B cell (primary cell): ENCODE results near the gene AK1. TPM values are rescaled to one million over a fixed set of nuclear protein-coding genes. Genes with fewer than 3 reads are reported as not detected.

Source experiments
- ATAC-seq: fragments of 200-7000 bp; cut with Tn5 transposase; one replicate; pipeline ENCODE4 v1.10.0; 2021; ENCODE audit warnings: low read depth, mild to moderate bottlenecking, moderate number of reproducible peaks, moderate library complexity
- CTCF ChIA-PET: fragments of 350-600 bp; sonication (Branson Sonifier 250); formaldehyde crosslinking; loops from one replicate; lab custom pipeline; 2021; ENCODE audit warnings: antibody characterized with exemption, inconsistent platforms; lab: Charles Lee
- POLR2A ChIA-PET: fragments of 350-600 bp; sonication (Branson Sonifier 250); formaldehyde crosslinking; loops from one replicate; lab custom pipeline; 2021; ENCODE audit warnings: antibody characterized with exemption; lab: Charles Lee
- DNase-seq: peaks from one replicate; pipeline ENCODE4 v3.0.0; 2013
- H2AFZ ChIP-seq: 2 replicates; pipeline ENCODE4 v1.6.1; 2012; ENCODE audit warnings: mild to moderate bottlenecking, low read depth, low read length; ENCODE audit not compliant: insufficient read depth, poor library complexity, severe bottlenecking
- H3K27ac ChIP-seq, 2 donors: 1 replicate in 1 of 2; 2 replicates in 1 of 2; pipeline ENCODE4 v1.5.1; 2012 to 2013; ENCODE audit warnings: low read length in 2 of 2, mild to moderate bottlenecking in 2 of 2, moderate library complexity in 1 of 2
- H3K27me3 ChIP-seq, 4 experiments: fragments of 200-600 bp in 1 of 4; sonication (generic) in 1 of 4; replicated peaks in 1 of 4; 1 replicate in 2 of 4; 2 replicates in 2 of 4; pipeline versions ENCODE4 v1.6.1 to v1.7.0; 2013 to 2016; ENCODE audit warnings: low read length in 3 of 4, mild to moderate bottlenecking in 2 of 4, mixed read lengths in 1 of 4, moderate library complexity in 1 of 4; ENCODE audit not compliant: insufficient read depth in 4 of 4, control insufficient read depth in 3 of 4; ENCODE audit errors: control extremely low read depth in 1 of 4
- H3K36me3 ChIP-seq, 2 experiments: replicated peaks in 1 of 2; 1 replicate in 1 of 2; 2 replicates in 1 of 2; pipeline versions ENCODE4 v1.6.1 to v1.7.1; 2013; ENCODE audit warnings: low read length in 1 of 2; ENCODE audit not compliant: insufficient read depth in 2 of 2, control insufficient read depth in 1 of 2; ENCODE audit errors: control extremely low read depth in 1 of 2, extremely low read depth in 1 of 2
- H3K4me1 ChIP-seq, 2 donors: fragments of 200-600 bp in 1 of 2; sonication (generic) in 1 of 2; 1 replicate in 1 of 2; 2 replicates in 1 of 2; pipeline versions ENCODE4 v1.5.1 to v1.6.1; 2013 to 2017; ENCODE audit warnings: low read length in 2 of 2; ENCODE audit not compliant: control insufficient read depth in 2 of 2, insufficient read depth in 2 of 2
- H3K4me2 ChIP-seq: replicated peaks from 2 replicates; pipeline ENCODE3; 2012; ENCODE audit warnings: mild to moderate bottlenecking, low read depth, low read length; ENCODE audit not compliant: poor library complexity, severe bottlenecking
- H3K4me3 ChIP-seq, 5 experiments: fragments of 200-600 bp in 1 of 5; sonication (generic) in 1 of 5; 1 replicate in 3 of 5; 2 replicates in 2 of 5; pipeline versions ENCODE4 v1.5.1 to v1.7.0; 2011 to 2016; ENCODE audit warnings: low read length in 4 of 5, mild to moderate bottlenecking in 4 of 5, low read depth in 2 of 5, control low read depth in 1 of 5, moderate library complexity in 1 of 5; ENCODE audit not compliant: insufficient read depth in 1 of 5; ENCODE audit errors: control extremely low read depth in 1 of 5, extremely low read depth in 1 of 5
- H3K79me2 ChIP-seq: fragments of 200-600 bp; sonication (generic); one replicate; pipeline ENCODE4 v1.6.0; 2016; ENCODE audit warnings: low read length; ENCODE audit not compliant: control insufficient read depth, insufficient read depth
- H3K9ac ChIP-seq: fragments of 200-600 bp; sonication (generic); 2 replicates; pipeline ENCODE4 v1.6.1; 2017; ENCODE audit warnings: mild to moderate bottlenecking, low read length, moderate library complexity
- H3K9me3 ChIP-seq, 3 donors: one replicate each; pipeline versions ENCODE4 v1.6.1 to v1.7.1; 2013; ENCODE audit warnings: low read length in 2 of 3; ENCODE audit not compliant: control insufficient read depth in 2 of 3, insufficient read depth in 1 of 3; ENCODE audit errors: control extremely low read depth in 1 of 3
- H4K20me1 ChIP-seq: 2 replicates; pipeline ENCODE4 v1.6.0; 2012; ENCODE audit warnings: mild to moderate bottlenecking, low read length; ENCODE audit not compliant: insufficient read depth, control insufficient read depth, poor library complexity, severe bottlenecking
- H3K27ac Mint-ChIP-seq: one replicate; pipeline ENCODE4 v1.8.0; 2021; ENCODE audit warnings: mixed read lengths
- H3K27me3 Mint-ChIP-seq: one replicate; pipeline ENCODE4 v1.8.0; 2021; ENCODE audit warnings: mixed read lengths
- H3K4me1 Mint-ChIP-seq: one replicate; pipeline ENCODE4 v1.8.0; 2021; ENCODE audit warnings: mixed read lengths
- H3K4me3 Mint-ChIP-seq: one replicate; pipeline ENCODE4 v1.8.0; 2021; ENCODE audit warnings: mixed read lengths
- H3K9me3 Mint-ChIP-seq: one replicate; pipeline ENCODE4 v1.8.0; 2022; ENCODE audit warnings: mixed read lengths; ENCODE audit not compliant: insufficient read depth
- EZH2 ChIP-seq: IDR thresholded peaks from 2 replicates; pipeline ENCODE4 v1.6.1; 2012; ENCODE audit warnings: borderline replicate concordance, low read depth, mild to moderate bottlenecking, moderate library complexity, low read length; ENCODE audit not compliant: insufficient read depth, poor library complexity, severe bottlenecking
- WGBS: methylation state at CpG from one replicate; pipeline ENCODE4 v1.1.5; 2013; ENCODE audit warnings: missing lambda C conversion rate; ENCODE audit not compliant: insufficient coverage; 5-methylcytosine and 5-hydroxymethylcytosine counted together
- intact Hi-C: fragments of 100-400 bp; cut with micrococcal nuclease; formaldehyde crosslinking; loops from one replicate; pipeline ENCODE4 v1.10.0; 2022
- polyA plus RNA-seq: library from polyadenylated mRNA; depleted of rRNA; stranded (reverse); fragments of >200 nt; gene quantifications from 2 replicates; pipeline ENCODE4 v1.2.3, GENCODE V29; 2012
- total RNA-seq, 2 donors: library from RNA; stranded (reverse); fragments of 120-200 nt in 1 of 2; gene quantifications; 1 replicate in 1 of 2; 2 replicates in 1 of 2; pipeline versions ENCODE4 v1.2.3 to v1.2.4, GENCODE V29; 2013 to 2022
- TF ChIP-seq, protein P1 (sequence below): fragments of 200-600 bp; IDR thresholded peaks from one replicate; pipeline ENCODE4 v1.8.0; 2022; ENCODE audit warnings: antibody characterized with exemption, mild to moderate bottlenecking

The AK1 gene
- total and polyA plus RNA-seq, 2 donors (not counting 1 experiment from before 2014, with no cell fraction given), result 28.0 to 31.8 TPM

DNA sequence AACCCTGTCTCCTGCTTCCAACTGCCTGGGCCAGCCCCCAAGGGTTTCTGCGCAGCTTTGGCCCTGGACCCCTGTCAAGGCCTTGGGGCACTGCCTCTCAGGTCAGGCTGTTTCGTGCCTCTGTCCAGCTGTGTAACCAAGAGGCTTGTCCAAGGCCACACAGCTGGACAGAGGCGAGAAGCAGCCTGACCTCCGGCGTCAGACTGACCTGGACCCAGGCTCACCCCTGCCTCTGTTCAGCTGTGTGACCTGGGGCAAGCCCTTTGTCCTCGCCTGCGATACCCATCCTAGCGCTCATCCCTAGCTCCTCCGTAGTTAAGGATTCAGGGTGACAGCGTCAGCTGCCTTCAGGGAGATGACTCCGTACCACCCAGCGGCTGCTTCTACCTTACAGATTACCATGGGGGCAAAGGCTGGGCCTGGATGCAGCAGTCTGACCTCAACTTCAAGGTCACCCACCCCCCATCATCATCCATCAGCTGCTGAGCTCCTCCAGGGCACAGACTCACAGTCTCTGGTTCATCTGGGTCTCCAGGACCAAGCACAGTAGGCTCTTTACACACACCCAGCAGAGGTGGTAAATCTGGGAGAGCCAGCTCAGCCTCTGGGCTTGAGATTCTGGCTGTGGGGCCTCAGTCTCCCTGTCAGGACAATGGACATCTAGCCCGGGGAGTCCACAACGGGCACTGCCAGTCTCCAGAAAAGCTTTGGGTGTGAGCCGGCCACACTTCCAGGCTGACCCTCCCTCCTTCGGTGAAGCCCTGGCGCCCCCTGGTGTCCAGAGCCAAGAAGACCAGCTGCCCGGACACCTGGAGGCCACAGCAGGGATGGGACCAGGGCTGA is 7.9 kb downstream of the AK1 start:
- no peak overlapping the region for H2AFZ ChIP-seq
- 64% methylated on average over 18 of the region's 18 CpGs for WGBS
- ChIA-PET POLR2A (interaction anchor here (0.6 to 1.6 kb wide), 21 partner anchors 20 to 373 kb away, joined by 3 to 11 read pairs (median 4); partner anchors contain the start of genes ST6GALNAC4 and TOR2A), CTCF (interaction anchor here (0.7 to 13.7 kb wide), 68 partner anchors 8 to 655 kb away, joined by 3 to 237 read pairs (median 5); partner anchors contain the start of genes CDK9, FPGS, PTRH1 and SH2D3C)
- no peak overlapping the region for H3K9ac ChIP-seq
- no peaks in the 10 kb centered on the region for H4K20me1 ChIP-seq
- peak; percentile 76 for ATAC-seq
- H3K4me1 ChIP-seq, result peaks cover 16 to 29% of the 10 kb centered on the region in 2 donors
- H3K27ac ChIP-seq, result no peak overlapping the region
- H3K9me3 ChIP-seq, result no peaks in the 10 kb centered on the region
- DNase-seq, result peak; percentile 85
- no peaks in the 10 kb centered on the region for H3K27me3 ChIP-seq
- Mint-ChIP-seq H3K4me1 (peaks cover 25% of the 10 kb centered on the region), H3K27ac (peak overlapping the region; percentile 53), H3K4me3 (no peak overlapping the region), H3K27me3 (no peaks in the 10 kb centered on the region), H3K9me3 (no peaks in the 10 kb centered on the region)
- H3K79me2 ChIP-seq, result no peaks in the 10 kb centered on the region
- intact Hi-C loops, result loop anchor here (1.0 to 2.0 kb wide), 4 partner anchors 51 to 279 kb away; partner anchors contain the start of genes CDK9 and TOR2A
- no peak for TF ChIP-seq EZH2
- TF ChIP-seq, protein P1, sequence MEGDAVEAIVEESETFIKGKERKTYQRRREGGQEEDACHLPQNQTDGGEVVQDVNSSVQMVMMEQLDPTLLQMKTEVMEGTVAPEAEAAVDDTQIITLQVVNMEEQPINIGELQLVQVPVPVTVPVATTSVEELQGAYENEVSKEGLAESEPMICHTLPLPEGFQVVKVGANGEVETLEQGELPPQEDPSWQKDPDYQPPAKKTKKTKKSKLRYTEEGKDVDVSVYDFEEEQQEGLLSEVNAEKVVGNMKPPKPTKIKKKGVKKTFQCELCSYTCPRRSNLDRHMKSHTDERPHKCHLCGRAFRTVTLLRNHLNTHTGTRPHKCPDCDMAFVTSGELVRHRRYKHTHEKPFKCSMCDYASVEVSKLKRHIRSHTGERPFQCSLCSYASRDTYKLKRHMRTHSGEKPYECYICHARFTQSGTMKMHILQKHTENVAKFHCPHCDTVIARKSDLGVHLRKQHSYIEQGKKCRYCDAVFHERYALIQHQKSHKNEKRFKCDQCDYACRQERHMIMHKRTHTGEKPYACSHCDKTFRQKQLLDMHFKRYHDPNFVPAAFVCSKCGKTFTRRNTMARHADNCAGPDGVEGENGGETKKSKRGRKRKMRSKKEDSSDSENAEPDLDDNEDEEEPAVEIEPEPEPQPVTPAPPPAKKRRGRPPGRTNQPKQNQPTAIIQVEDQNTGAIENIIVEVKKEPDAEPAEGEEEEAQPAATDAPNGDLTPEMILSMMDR, result peak; percentile 92
- no peak overlapping the region for H3K4me2 ChIP-seq
- no peak overlapping the region for H3K4me3 ChIP-seq
- no peaks in the 10 kb centered on the region for H3K36me3 ChIP-seq
